CD4-positive, alpha-beta T cell treated with Interleukin-17A for 1 hour (primary cell): Measurements from ENCODE around the gene MED10.
A peak's percentile ranks its signal among the peaks of the same experiment; 100 is the strongest.
"Not testable (repeated sequence)": the region's sequence is repeated elsewhere in the genome, so short reads cannot be mapped to it uniquely, and the experiment has no call there.

Experiments
- DNase-seq: peaks from one replicate; pipeline ENCODE4 v3.0.0-alpha.2; 2020

MED10 gene

GRCh38 chr5:6372251-6373080 is 5.9 kb downstream of the MED10 start:
- no peak for DNase-seq

- DNase-seq, result no peak
Measured at GRCh38 chr5:6371079-6371810, 7.1 kb downstream of the MED10 start.

- DNase-seq, result no peak
Measured at GRCh38 chr5:6370580-6370979, 7.8 kb downstream of the MED10 start.

GRCh38 chr5:6365977-6366590 is 12.3 kb downstream of the MED10 start:
- no peak for DNase-seq

- no peak for DNase-seq
Measured at GRCh38 chr5:6365142-6365976, 13.0 kb downstream of the MED10 start.

- not testable (repeated sequence) for DNase-seq
Measured at GRCh38 chr5:6363454-6364011, 14.8 kb downstream of the MED10 start.

GRCh38 chr5:6362846-6363245 is 15.5 kb downstream of the MED10 start:
- no peak for DNase-seq

- no peak for DNase-seq
Measured at GRCh38 chr5:6361101-6361500, 17.2 kb downstream of the MED10 start.

- DNase-seq, result no peak
Measured at GRCh38 chr5:6360323-6361072, 17.8 kb downstream of the MED10 start.

- DNase-seq, result peak; percentile 25
Measured at GRCh38 chr5:6359555-6360322, 18.6 kb downstream of the MED10 start.

GRCh38 chr5:6358434-6358820 is 19.9 kb downstream of the MED10 start:
- DNase-seq, result no peak

GRCh38 chr5:6357817-6358433 is 20.4 kb downstream of the MED10 start:
- not testable (repeated sequence) for DNase-seq

GRCh38 chr5:6356578-6357164 is 21.7 kb downstream of the MED10 start:
- no peak for DNase-seq

GRCh38 chr5:6355294-6355693 is 23.1 kb downstream of the MED10 start:
- no peak for DNase-seq

- DNase-seq, result no peak
Measured at GRCh38 chr5:6354848-6355247, 23.5 kb downstream of the MED10 start.

- no peak for DNase-seq
Measured at GRCh38 chr5:6353602-6354302, 24.6 kb downstream of the MED10 start.

- DNase-seq, result no peak
Measured at GRCh38 chr5:6350277-6351090, 27.9 kb downstream of the MED10 start.

- no peak for DNase-seq
Measured at GRCh38 chr5:6349387-6349786, 29.0 kb downstream of the MED10 start.
